ENCODE measurements around the gene SDS.

The SDS gene

DNA sequence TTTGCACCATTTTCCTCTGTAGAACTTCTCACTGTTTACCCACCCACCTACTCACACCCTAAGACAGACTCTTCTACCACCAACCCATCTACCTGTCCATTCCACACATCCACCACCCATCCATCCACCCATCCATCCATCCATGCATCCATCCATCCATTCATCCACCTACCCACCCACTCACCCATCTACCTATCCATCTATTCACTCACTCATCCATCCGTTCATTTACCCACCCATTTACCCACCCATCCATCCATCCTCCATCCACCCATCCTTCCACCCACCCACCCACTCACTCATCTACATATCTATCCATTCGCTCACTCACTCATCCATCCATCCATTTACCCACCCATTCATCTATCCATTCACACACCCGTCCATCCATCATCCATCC lies 30.2 kb downstream of the SDS start:
- no peaks in the 10 kb centered on the region for H3K36me3 ChIP-seq (replicated peaks; ENCODE audit: insufficient read depth, low read length)
- TF ChIP-seq EZH2 (optimal IDR thresholded peaks at IDR 0.05; ENCODE audit: low read depth, low read length) (no peak), EZH2phosphoT487 (IDR thresholded peaks at IDR 0.05; ENCODE audit: low read length) (no peak)
- TF ChIP-seq, protein P1, sequence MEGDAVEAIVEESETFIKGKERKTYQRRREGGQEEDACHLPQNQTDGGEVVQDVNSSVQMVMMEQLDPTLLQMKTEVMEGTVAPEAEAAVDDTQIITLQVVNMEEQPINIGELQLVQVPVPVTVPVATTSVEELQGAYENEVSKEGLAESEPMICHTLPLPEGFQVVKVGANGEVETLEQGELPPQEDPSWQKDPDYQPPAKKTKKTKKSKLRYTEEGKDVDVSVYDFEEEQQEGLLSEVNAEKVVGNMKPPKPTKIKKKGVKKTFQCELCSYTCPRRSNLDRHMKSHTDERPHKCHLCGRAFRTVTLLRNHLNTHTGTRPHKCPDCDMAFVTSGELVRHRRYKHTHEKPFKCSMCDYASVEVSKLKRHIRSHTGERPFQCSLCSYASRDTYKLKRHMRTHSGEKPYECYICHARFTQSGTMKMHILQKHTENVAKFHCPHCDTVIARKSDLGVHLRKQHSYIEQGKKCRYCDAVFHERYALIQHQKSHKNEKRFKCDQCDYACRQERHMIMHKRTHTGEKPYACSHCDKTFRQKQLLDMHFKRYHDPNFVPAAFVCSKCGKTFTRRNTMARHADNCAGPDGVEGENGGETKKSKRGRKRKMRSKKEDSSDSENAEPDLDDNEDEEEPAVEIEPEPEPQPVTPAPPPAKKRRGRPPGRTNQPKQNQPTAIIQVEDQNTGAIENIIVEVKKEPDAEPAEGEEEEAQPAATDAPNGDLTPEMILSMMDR (IDR thresholded peaks at IDR 0.05; ENCODE audit: low read length) = no peak
- no peaks in the 10 kb centered on the region for H3K79me2 ChIP-seq (ENCODE audit: low read length)
- no peak overlapping the region for H3K4me3 ChIP-seq (ENCODE audit: low read length)
- DNase-seq = no peak
- H2AFZ ChIP-seq (ENCODE audit: low read length) = no peak overlapping the region
- no peaks in the 10 kb centered on the region for H3F3A ChIP-seq (ENCODE audit: insufficient read depth, low read length)
- H3K9me3 ChIP-seq (replicated peaks; ENCODE audit: insufficient read depth, low read length) = no peaks in the 10 kb centered on the region
- no peaks in the 10 kb centered on the region for H3K4me1 ChIP-seq (ENCODE audit: low read length)
- H3K9ac ChIP-seq (ENCODE audit: low read length) = no peak overlapping the region
- no peaks in the 10 kb centered on the region for H4K20me1 ChIP-seq (ENCODE audit: insufficient read depth, low read length)
- H3K27me3 ChIP-seq (replicated peaks; ENCODE audit: insufficient read depth, low read length) = no peaks in the 10 kb centered on the region
- H3K4me2 ChIP-seq (ENCODE audit: low read depth, low read length) = no peak overlapping the region
- H3K27ac ChIP-seq (ENCODE audit: low read length) = no peak overlapping the region
- no peaks in the 10 kb centered on the region for H3K9me2 ChIP-seq (replicated peaks; ENCODE audit: insufficient read depth, low read length)

GRCh38 chr12:113372371-113372770 lies 31.3 kb downstream of the SDS start:
- Histone ChIP-seq H3K9ac (ENCODE audit: low read length) (no peak overlapping the region), H3K36me3 (replicated peaks; ENCODE audit: insufficient read depth, low read length) (no peaks in the 10 kb centered on the region), H3K27me3 (replicated peaks; ENCODE audit: insufficient read depth, low read length) (no peaks in the 10 kb centered on the region)

GRCh38 chr12:113371808-113372207 lies 31.9 kb downstream of the SDS start:
- Histone ChIP-seq H3K9me2 (replicated peaks; ENCODE audit: insufficient read depth, low read length) (no peaks in the 10 kb centered on the region), H3K9me3 (replicated peaks; ENCODE audit: insufficient read depth, low read length) (no peaks in the 10 kb centered on the region), H3K27me3 (replicated peaks; ENCODE audit: insufficient read depth, low read length) (no peaks in the 10 kb centered on the region), H3K9ac (ENCODE audit: low read length) (no peak overlapping the region), H3K79me2 (ENCODE audit: low read length) (no peaks in the 10 kb centered on the region), H3K4me2 (ENCODE audit: low read depth, low read length) (no peak overlapping the region), H3F3A (ENCODE audit: insufficient read depth, low read length) (no peaks in the 10 kb centered on the region), H3K27ac (ENCODE audit: low read length) (no peak overlapping the region), H3K4me3 (ENCODE audit: low read length) (no peak overlapping the region), H2AFZ (ENCODE audit: low read length) (no peak overlapping the region), H3K4me1 (ENCODE audit: low read length) (no peaks in the 10 kb centered on the region), H3K36me3 (replicated peaks; ENCODE audit: insufficient read depth, low read length) (no peaks in the 10 kb centered on the region), H4K20me1 (ENCODE audit: insufficient read depth, low read length) (no peaks in the 10 kb centered on the region)
- no peak for DNase-seq
- TF ChIP-seq, protein P1 (IDR thresholded peaks at IDR 0.05; ENCODE audit: low read length) = no peak
- TF ChIP-seq EZH2 (optimal IDR thresholded peaks at IDR 0.05; ENCODE audit: low read depth, low read length) = no peak
- no peak for TF ChIP-seq EZH2phosphoT487 (IDR thresholded peaks at IDR 0.05; ENCODE audit: low read length)

More at GRCh38 chr12:113372371-113372770, 31.3 kb downstream of the SDS start:
- Histone ChIP-seq H3K4me2 (ENCODE audit: low read depth, low read length) (no peak overlapping the region), H3K9me3 (replicated peaks; ENCODE audit: insufficient read depth, low read length) (no peaks in the 10 kb centered on the region), H3K79me2 (ENCODE audit: low read length) (no peaks in the 10 kb centered on the region), H3K4me1 (ENCODE audit: low read length) (no peaks in the 10 kb centered on the region), H3K4me3 (ENCODE audit: low read length) (no peak overlapping the region), H2AFZ (ENCODE audit: low read length) (no peak overlapping the region), H3K9me2 (replicated peaks; ENCODE audit: insufficient read depth, low read length) (no peaks in the 10 kb centered on the region), H4K20me1 (ENCODE audit: insufficient read depth, low read length) (no peaks in the 10 kb centered on the region), H3F3A (ENCODE audit: insufficient read depth, low read length) (no peaks in the 10 kb centered on the region), H3K27ac (ENCODE audit: low read length) (no peak overlapping the region)
- DNase-seq = no peak
- TF ChIP-seq EZH2phosphoT487 (IDR thresholded peaks at IDR 0.05; ENCODE audit: low read length) = no peak
- no peak for TF ChIP-seq EZH2 (optimal IDR thresholded peaks at IDR 0.05; ENCODE audit: low read depth, low read length)
- TF ChIP-seq, protein P1 (IDR thresholded peaks at IDR 0.05; ENCODE audit: low read length) = no peak

Data from MM.1S (cell line).